Measurements from ENCODE around the gene ILF2. TPM values are rescaled to one million over a fixed set of nuclear protein-coding genes. Genes with fewer than 3 reads are reported as not detected.
"Not testable (repeated sequence)": the region's sequence is repeated elsewhere in the genome, so short reads cannot be mapped to it uniquely, and the experiment has no call there.

The ILF2 gene
- total RNA-seq: 100 to 1,000 TPM in 1 of 4 donors, 10 to 100 TPM in 3; 43.6 to 102 (median 64.7) TPM

GRCh38 chr1:153670859-153671627 is at the start of gene ILF2:
TSS of gene ILF2 (minus strand) at chr1:153670993. CDS start at chr1:153670922, 71 bp downstream.
- 1% methylated on average over 34 of the region's 35 CpGs for WGBS
- Histone ChIP-seq H3K27ac (replicated peaks in 1 of 4) (peak within 1 kb of the TSS; percentile 84 to 88 (median 86)), H3K27me3 (no peaks in the 10 kb centered on the region), H3K4me1 (peaks cover 14 to 31% (median 23%) of the 10 kb centered on the region in 4 donors), H3K9me3 (no peaks in the 10 kb centered on the region), H3K36me3 (peaks cover 28 to 36% (median 33%) of the 10 kb centered on the region in 4 donors), H3K4me3 (peak within 1 kb of the TSS; percentile 73 to 82 (median 78))
- peak; percentile 99 for DNase-seq (ENCODE audit: extremely low spot score)
- TF ChIP-seq EP300 (IDR thresholded peaks at IDR 0.05) (no peak), CTCF (IDR thresholded peaks at IDR 0.05) (peak in 1 of 3 experiments; percentile 5), POLR2AphosphoS5 (IDR thresholded peaks at IDR 0.05) (peak; percentile 96 to 98), POLR2A (IDR thresholded peaks at IDR 0.05; ENCODE audit: low read depth) (peak; percentile 81)
- intact Hi-C loops (cut with DNase I): no loop called here

- TF ChIP-seq POLR2A (IDR thresholded peaks at IDR 0.05; ENCODE audit: low read depth) (no peak), CTCF (IDR thresholded peaks at IDR 0.05) (no peak)
- intact Hi-C loops (cut with DNase I): no loop called here
These were observed 46.5 kb upstream of the ILF2 start for GRCh38 chr1:153717330-153717729.

GRCh38 chr1:153716211-153716610 is 45.4 kb upstream of the ILF2 start:
- 88% methylated on average over 5 of the region's 5 CpGs for WGBS
- H3K4me3 ChIP-seq; intact Hi-C loops (cut with DNase I): not testable (repeated sequence)

More at GRCh38 chr1:153717330-153717729, 46.5 kb upstream of the ILF2 start:
- WGBS: 85% methylated on average over 3 of the region's 3 CpGs
- H3K4me1 ChIP-seq: no peaks in the 10 kb centered on the region
- H3K36me3 ChIP-seq: no peaks in the 10 kb centered on the region
- no peak overlapping the region for H3K27ac ChIP-seq (replicated peaks in 1 of 4)
- no peak for DNase-seq (ENCODE audit: extremely low spot score)
- no peaks in the 10 kb centered on the region for H3K9me3 ChIP-seq
- H3K4me3 ChIP-seq: no peak overlapping the region
- no peaks in the 10 kb centered on the region for H3K27me3 ChIP-seq

GRCh38 chr1:153711026-153711425 is 40.2 kb upstream of the ILF2 start:
- TF ChIP-seq EP300 (IDR thresholded peaks at IDR 0.05) (no peak), POLR2AphosphoS5 (IDR thresholded peaks at IDR 0.05) (no peak), CTCF (IDR thresholded peaks at IDR 0.05) (no peak), POLR2A (IDR thresholded peaks at IDR 0.05; ENCODE audit: low read depth) (no peak)
- Histone ChIP-seq H3K4me1 (no peaks in the 10 kb centered on the region), H3K27ac (replicated peaks in 1 of 4) (no peak overlapping the region), H3K9me3 (no peaks in the 10 kb centered on the region), H3K27me3 (no peaks in the 10 kb centered on the region), H3K4me3 (no peak overlapping the region), H3K36me3 (no peaks in the 10 kb centered on the region)
- no peak for DNase-seq (ENCODE audit: extremely low spot score)
- intact Hi-C loops (cut with DNase I): no loop called here
- 77% methylated on average over 7 of the region's 7 CpGs for WGBS

More at GRCh38 chr1:153716211-153716610, 45.4 kb upstream of the ILF2 start:
- not testable (repeated sequence) for DNase-seq (ENCODE audit: extremely low spot score); H3K4me1 ChIP-seq; H3K9me3 ChIP-seq; H3K27ac ChIP-seq (replicated peaks in 1 of 4); H3K27me3 ChIP-seq; H3K36me3 ChIP-seq

GRCh38 chr1:153705484-153705883 is 34.7 kb upstream of the ILF2 start:
- intact Hi-C loops (cut with DNase I): no loop called here
- H3K27me3 ChIP-seq: no peaks in the 10 kb centered on the region
- 95% methylated on average over 9 of the region's 9 CpGs for WGBS

More at GRCh38 chr1:153705484-153705883, 34.7 kb upstream of the ILF2 start:
- Histone ChIP-seq H3K27ac (replicated peaks in 1 of 4) (no peak overlapping the region), H3K4me1 (no peaks in the 10 kb centered on the region), H3K4me3 (no peak overlapping the region), H3K36me3 (no peaks in the 10 kb centered on the region), H3K9me3 (no peaks in the 10 kb centered on the region)
- TF ChIP-seq POLR2AphosphoS5 (IDR thresholded peaks at IDR 0.05): no peak
- DNase-seq (ENCODE audit: extremely low spot score): no peak

Data from esophagus muscularis mucosa (tissue), 4 donors.